PC-3 (cell line): ENCODE data around the gene TNPO3. TPM values are rescaled to one million over a fixed set of nuclear protein-coding genes. Genes with fewer than 3 reads are reported as not detected.

Experiments used
- ATAC-seq: fragments of 200-7000 bp; cut with Tn5 transposase; 2 replicates; pipeline ENCODE4 v1.9.1; 2020; ENCODE audit warnings: mild to moderate bottlenecking, moderate library complexity
- BruUV-seq: library from RNA; stranded (reverse); fragments of 400-500 nt; replicated peaks from 2 replicates; lab custom pipeline; 2021; lab: Mats Ljungman, UMichigan
- CTCF ChIA-PET: fragments of 300-600 bp; sonication (Branson Sonifier 250); formaldehyde crosslinking; loops from one replicate; lab custom pipeline; 2022; ENCODE audit warnings: antibody characterized with exemption; lab: Charles Lee
- POLR2A ChIA-PET: fragments of 300-600 bp; sonication (Branson Sonifier 250); formaldehyde crosslinking; loops from one replicate; lab custom pipeline; 2022; ENCODE audit warnings: antibody characterized with exemption; ENCODE audit not compliant: unreplicated experiment; lab: Charles Lee
- DNase-seq: peaks from one replicate; pipeline ENCODE4 v3.0.0-alpha.2; 2015
- H2AFZ ChIP-seq: fragments of 300-600 bp; sonication (generic); 2 replicates; pipeline ENCODE4 v1.6.0; 2016; ENCODE audit warnings: antibody characterized with exemption, low read length
- H3F3A ChIP-seq: fragments of 300-600 bp; sonication (generic); one replicate; pipeline ENCODE4 v1.6.0; 2017; ENCODE audit warnings: antibody characterized with exemption, low read length, control low read depth, mild to moderate bottlenecking; ENCODE audit not compliant: unreplicated experiment
- H3K27ac ChIP-seq: fragments of 300-600 bp; sonication (generic); 2 replicates; pipeline ENCODE4 v1.5.1; 2016; ENCODE audit warnings: mild to moderate bottlenecking, low read length
- H3K27me3 ChIP-seq: fragments of 300-600 bp; sonication (generic); 2 replicates; pipeline ENCODE4 v1.6.1; 2016; ENCODE audit warnings: low read length, mixed read lengths
- H3K36me3 ChIP-seq: fragments of 300-600 bp; sonication (generic); 2 replicates; pipeline ENCODE4 v1.6.1; 2016; ENCODE audit warnings: low read depth, mixed run types, low read length, mixed read lengths
- H3K4me1 ChIP-seq: fragments of 300-600 bp; sonication (generic); 2 replicates; pipeline ENCODE4 v1.5.1; 2016; ENCODE audit warnings: low read length; ENCODE audit not compliant: insufficient read depth
- H3K4me2 ChIP-seq: fragments of 300-600 bp; sonication (generic); 2 replicates; pipeline ENCODE4 v1.6.0; 2016; ENCODE audit warnings: low read length
- H3K4me3 ChIP-seq: fragments of 300-600 bp; sonication (generic); 2 replicates; pipeline ENCODE4 v1.5.1; 2016; ENCODE audit warnings: mild to moderate bottlenecking, low read length, mixed read lengths
- H3K79me2 ChIP-seq: fragments of 300-600 bp; sonication (generic); 2 replicates; pipeline ENCODE4 v1.6.1; 2017; ENCODE audit warnings: low read length, mixed read lengths
- H3K9ac ChIP-seq: fragments of 300-600 bp; sonication (generic); 2 replicates; pipeline ENCODE4 v1.6.0; 2016; ENCODE audit warnings: mild to moderate bottlenecking, low read length
- H3K9me2 ChIP-seq: fragments of 300-600 bp; sonication (generic); replicated peaks from 2 replicates; pipeline ENCODE4 v1.6.1; 2016; ENCODE audit warnings: mixed run types, low read length, mixed read lengths
- H3K9me3 ChIP-seq: fragments of 300-600 bp; sonication (generic); 2 replicates; pipeline ENCODE4 v1.6.1; 2016; ENCODE audit warnings: low read length, mixed read lengths
- H4K20me1 ChIP-seq: fragments of 300-600 bp; sonication (generic); 2 replicates; pipeline ENCODE4 v1.6.1; 2016; ENCODE audit warnings: low read length, mixed read lengths
- EZH2 ChIP-seq: fragments of 300-600 bp; sonication (generic); IDR thresholded peaks from one replicate; pipeline ENCODE4 v1.6.1; 2017; ENCODE audit warnings: antibody characterized with exemption, mild to moderate bottlenecking, low read length; ENCODE audit not compliant: unreplicated experiment
- EZH2phosphoT487 ChIP-seq: fragments of 300-600 bp; sonication (generic); IDR thresholded peaks from 2 replicates; pipeline ENCODE4 v1.6.1; 2018; ENCODE audit warnings: mild to moderate bottlenecking, antibody characterized with exemption, low read length, borderline replicate concordance
- intact Hi-C: fragments of 100-400 bp; cut with micrococcal nuclease; formaldehyde crosslinking; loops from 2 replicates; pipeline ENCODE4 v1.9.0; 2023
- total RNA-seq: library from RNA; depleted of rRNA; stranded (reverse); fragments of >200 nt; gene quantifications from 2 replicates; pipeline ENCODE4 v1.2.3, GENCODE V29; 2014
- TF ChIP-seq, protein P1 (sequence below): fragments of 300-600 bp; sonication (generic); conservative IDR thresholded peaks from 2 replicates; pipeline ENCODE4 v1.5.1; 2017; ENCODE audit warnings: antibody characterized with exemption, low read depth, mild to moderate bottlenecking, low read length

TNPO3 gene
- total RNA-seq, 1 experiment from 2014 or later = 55.9 TPM

DNA sequence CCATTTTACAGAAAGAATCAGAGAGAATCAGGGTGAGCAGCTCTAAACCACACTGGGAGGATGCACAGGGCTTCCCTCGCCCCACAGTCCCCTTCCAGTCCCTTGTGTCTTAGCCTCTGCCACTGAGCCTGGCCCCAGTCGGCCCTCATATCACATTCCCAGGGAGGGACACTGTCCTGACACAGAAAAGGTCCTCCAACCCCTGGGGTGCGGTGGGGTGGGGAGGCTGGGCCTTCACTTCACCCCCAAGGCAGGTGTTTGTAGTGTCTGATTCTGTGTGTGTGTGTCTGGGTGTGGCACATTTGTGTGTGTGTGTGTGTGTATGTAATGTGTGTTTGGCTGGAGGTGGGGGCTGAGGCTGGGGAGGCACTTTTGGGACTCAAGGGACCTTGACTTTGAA lies 142.6 kb downstream of the TNPO3 start:
- no peaks in the 10 kb centered on the region for H3K79me2 ChIP-seq
- no peaks in the 10 kb centered on the region for H3K9me2 ChIP-seq
- H3K27me3 ChIP-seq = no peaks in the 10 kb centered on the region; the same call in 1 of the 2 replicates
- H3K4me2 ChIP-seq = no peak overlapping the region
- no peak overlapping the region for H3K27ac ChIP-seq
- no peak for TF ChIP-seq EZH2
- TF ChIP-seq, protein P1, sequence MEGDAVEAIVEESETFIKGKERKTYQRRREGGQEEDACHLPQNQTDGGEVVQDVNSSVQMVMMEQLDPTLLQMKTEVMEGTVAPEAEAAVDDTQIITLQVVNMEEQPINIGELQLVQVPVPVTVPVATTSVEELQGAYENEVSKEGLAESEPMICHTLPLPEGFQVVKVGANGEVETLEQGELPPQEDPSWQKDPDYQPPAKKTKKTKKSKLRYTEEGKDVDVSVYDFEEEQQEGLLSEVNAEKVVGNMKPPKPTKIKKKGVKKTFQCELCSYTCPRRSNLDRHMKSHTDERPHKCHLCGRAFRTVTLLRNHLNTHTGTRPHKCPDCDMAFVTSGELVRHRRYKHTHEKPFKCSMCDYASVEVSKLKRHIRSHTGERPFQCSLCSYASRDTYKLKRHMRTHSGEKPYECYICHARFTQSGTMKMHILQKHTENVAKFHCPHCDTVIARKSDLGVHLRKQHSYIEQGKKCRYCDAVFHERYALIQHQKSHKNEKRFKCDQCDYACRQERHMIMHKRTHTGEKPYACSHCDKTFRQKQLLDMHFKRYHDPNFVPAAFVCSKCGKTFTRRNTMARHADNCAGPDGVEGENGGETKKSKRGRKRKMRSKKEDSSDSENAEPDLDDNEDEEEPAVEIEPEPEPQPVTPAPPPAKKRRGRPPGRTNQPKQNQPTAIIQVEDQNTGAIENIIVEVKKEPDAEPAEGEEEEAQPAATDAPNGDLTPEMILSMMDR = no peak
- TF ChIP-seq EZH2phosphoT487 = no peak
- intact Hi-C loops = no loop called here
- ChIA-PET POLR2A (no interaction called here), CTCF (no interaction called here)
- no peak overlapping the region for H3K4me3 ChIP-seq
- H3K4me1 ChIP-seq = no peaks in the 10 kb centered on the region
- H3K9ac ChIP-seq = no peak overlapping the region
- BruUV-seq = no TSS peak
- no peak overlapping the region for H2AFZ ChIP-seq
- no peaks in the 10 kb centered on the region for H4K20me1 ChIP-seq
- no peaks in the 10 kb centered on the region for H3K36me3 ChIP-seq
- ATAC-seq = no peak
- H3K9me3 ChIP-seq = no peaks in the 10 kb centered on the region
- DNase-seq = no peak
- no peaks in the 10 kb centered on the region for H3F3A ChIP-seq

DNA sequence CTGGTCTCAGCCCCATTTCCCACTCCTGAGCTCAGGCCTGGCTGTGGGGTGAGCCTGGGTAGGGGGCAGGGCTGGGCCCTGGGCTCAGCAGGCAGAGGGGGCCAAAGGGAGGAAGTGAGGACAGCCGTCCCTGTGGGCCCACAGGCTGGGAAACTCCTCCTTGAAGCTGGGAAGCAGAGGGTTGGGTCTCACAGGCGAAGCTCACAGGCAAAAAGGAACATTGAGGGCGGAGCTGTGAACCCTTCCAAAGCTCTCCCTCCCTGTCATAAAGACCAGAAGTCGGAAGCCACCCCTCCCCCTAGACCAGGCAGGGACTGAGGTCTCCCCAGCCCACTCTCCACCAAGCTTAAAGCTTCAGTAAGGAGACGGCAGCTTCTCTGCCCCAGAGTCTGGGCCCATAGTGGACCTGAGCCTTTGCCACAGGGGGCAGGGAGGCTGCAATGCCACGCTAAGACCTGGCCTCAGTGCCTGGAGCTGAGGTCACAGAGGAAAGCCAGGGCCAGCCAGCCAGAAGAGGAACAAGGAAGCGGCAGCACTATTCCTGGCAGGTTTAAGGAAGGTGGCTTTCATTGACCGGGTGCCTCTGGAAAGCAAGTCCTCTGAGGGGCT lies 143.4 kb downstream of the TNPO3 start:
- ATAC-seq (no peak), DNase-seq (no peak)
- ChIA-PET CTCF (no interaction called here), POLR2A (no interaction called here)
- Histone ChIP-seq H3K4me1 (no peaks in the 10 kb centered on the region), H3K4me2 (no peak overlapping the region), H3K9ac (no peak overlapping the region), H3F3A (no peaks in the 10 kb centered on the region), H3K36me3 (no peaks in the 10 kb centered on the region), H3K27ac (no peak overlapping the region), H3K9me2 (no peaks in the 10 kb centered on the region), H3K9me3 (no peaks in the 10 kb centered on the region), H3K27me3 (no peaks in the 10 kb centered on the region; the same call in 1 of the 2 replicates), H2AFZ (no peak overlapping the region), H3K4me3 (no peak overlapping the region), H3K79me2 (no peaks in the 10 kb centered on the region), H4K20me1 (no peaks in the 10 kb centered on the region)
- TF ChIP-seq EZH2 (no peak), EZH2phosphoT487 (no peak)
- TF ChIP-seq, protein P1 = no peak
- BruUV-seq = no TSS peak
- intact Hi-C loops = no loop called here

DNA sequence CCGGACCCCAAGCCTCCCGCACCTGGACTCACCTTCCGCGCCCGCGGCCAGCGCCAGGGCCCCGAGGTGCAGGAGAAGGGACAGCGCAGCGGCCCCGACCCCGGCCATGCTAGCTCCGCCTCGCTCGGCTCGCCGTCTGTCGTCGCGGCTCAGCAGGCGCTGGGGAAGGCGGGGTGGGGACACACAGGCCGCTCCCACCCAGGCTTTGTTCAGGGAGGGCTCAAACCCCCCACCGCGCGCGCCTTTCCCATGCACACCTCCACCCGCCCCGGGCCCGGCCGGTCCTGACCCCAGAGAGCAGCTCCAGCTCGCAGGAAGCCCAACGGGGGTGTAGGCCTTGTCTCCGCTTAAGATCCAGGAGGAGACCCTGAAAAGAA lies 144.4 kb downstream of the TNPO3 start, which contains the start of gene KCP:
KCP (minus strand) TSS at position 141 of the 377 bp plus-strand sequence; CDS start at position 108, 33 bp downstream.
- no peaks in the 10 kb centered on the region for H3K79me2 ChIP-seq
- no peaks in the 10 kb centered on the region for H3F3A ChIP-seq
- no peaks in the 10 kb centered on the region for H4K20me1 ChIP-seq
- no peaks in the 10 kb centered on the region for H3K36me3 ChIP-seq
- no peak for ATAC-seq
- peak within 1 kb of the TSS; percentile 25; the same call in 1 of the 2 replicates for H2AFZ ChIP-seq
- H3K4me1 ChIP-seq = no peaks in the 10 kb centered on the region
- intact Hi-C loops = no loop called here
- POLR2A ChIA-PET = no interaction called here
- CTCF ChIA-PET = no interaction called here
- no peak within 1 kb of the TSS for H3K27ac ChIP-seq
- no peaks in the 10 kb centered on the region for H3K9me3 ChIP-seq
- DNase-seq = no peak
- no peak for TF ChIP-seq EZH2phosphoT487
- TF ChIP-seq, protein P1 = no peak
- no peak for TF ChIP-seq EZH2
- H3K9ac ChIP-seq = no peak within 1 kb of the TSS
- peak within 1 kb of the TSS; percentile 48; the same call in 1 of the 2 replicates for H3K4me2 ChIP-seq
- H3K27me3 ChIP-seq = no peaks in the 10 kb centered on the region; the same call in 1 of the 2 replicates
- BruUV-seq = no TSS peak
- H3K4me3 ChIP-seq = no peak within 1 kb of the TSS
- no peaks in the 10 kb centered on the region for H3K9me2 ChIP-seq
